Aorta (tissue), 5 donors: ENCODE measurements around the gene JMJD7. TPM values are rescaled to one million over a fixed set of nuclear protein-coding genes. Genes with fewer than 3 reads are reported as not detected.

Source experiments
- ATAC-seq: fragments of 200-7000 bp; cut with Tn5 transposase; one replicate; pipeline ENCODE4 v1.9.1; 2022; ENCODE audit warnings: moderate library complexity; ENCODE audit not compliant: low FRiP score
- DNase-seq, 2 donors: peaks; one replicate each; pipeline ENCODE4 v3.0.0-alpha.2; 2020
- H3K27ac ChIP-seq, 2 donors: one replicate each; pipeline ENCODE4 v1.5.1; 2013; ENCODE audit warnings: low read length in 2 of 2, mild to moderate bottlenecking in 2 of 2, moderate library complexity in 2 of 2, control low read depth in 1 of 2, inconsistent platforms in 1 of 2, low read depth in 1 of 2
- H3K27me3 ChIP-seq, 2 donors: one replicate each; pipeline ENCODE4 v1.6.1; 2013; ENCODE audit warnings: control low read depth in 1 of 2, low read length in 1 of 2, mild to moderate bottlenecking in 1 of 2, moderate library complexity in 1 of 2; ENCODE audit not compliant: insufficient read depth in 2 of 2, control insufficient read depth in 1 of 2
- H3K36me3 ChIP-seq, 2 donors: one replicate each; pipeline ENCODE4 v1.6.1; 2013; ENCODE audit warnings: control low read depth in 1 of 2, low read length in 1 of 2, mild to moderate bottlenecking in 1 of 2; ENCODE audit not compliant: insufficient read depth in 2 of 2, control insufficient read depth in 1 of 2
- H3K4me1 ChIP-seq, 2 donors: one replicate each; pipeline ENCODE4 v1.6.1; 2013; ENCODE audit warnings: low read length in 2 of 2, control low read depth in 1 of 2, mild to moderate bottlenecking in 1 of 2, moderate library complexity in 1 of 2; ENCODE audit not compliant: insufficient read depth in 2 of 2, control insufficient read depth in 1 of 2
- H3K4me3 ChIP-seq, 2 donors: one replicate each; pipeline ENCODE4 v1.5.1; 2013; ENCODE audit warnings: low read length in 2 of 2, control low read depth in 1 of 2, mild to moderate bottlenecking in 1 of 2
- H3K9me3 ChIP-seq: one replicate; pipeline ENCODE4 v1.6.1; 2013; ENCODE audit warnings: mild to moderate bottlenecking, low read length; ENCODE audit not compliant: control insufficient read depth
- WGBS, 2 donors: extraction: QIAGEN DNeasy Blood & Tissue Kit; methylation state at CpG; one replicate each; pipeline ENCODE4 v1.1.7; 2013; 5-methylcytosine and 5-hydroxymethylcytosine counted together
- intact Hi-C, 2 donors: fragments of 100-400 bp; cut with DNase I; formaldehyde crosslinking; loops; one replicate each; pipeline versions ENCODE4 v1.14.2 to v1.15.0; 2022
- polyA plus RNA-seq, 2 donors: library from polyadenylated mRNA; stranded (reverse); fragments of 200-250 nt; gene quantifications; one replicate each; pipeline ENCODE4 v1.2.3, GENCODE V29; 2013
- total RNA-seq, 2 donors: library from RNA; stranded (reverse); fragmentation: NEBNext Ultra II Directional; extraction: Animal tissue kit (Norgen Biotek cat#: 25700); gene quantifications; one replicate each; pipeline ENCODE4 v1.2.1, GENCODE V29; 2021
- donor health status: healthy with polysubstance abuse.
- donor health status: Bipolar disorder and iron deficiency.
- donor health status: DM: no; HTN: no; CAD: no.
- donor health status: DM: no; HTN: no; CAD: no.
- donor health status: DM: yes; HTN: yes; CAD: no.

Gene JMJD7
- total and polyA plus RNA-seq, 4 donors = 7.0 to 12.6 (median 10.0) TPM

DNA sequence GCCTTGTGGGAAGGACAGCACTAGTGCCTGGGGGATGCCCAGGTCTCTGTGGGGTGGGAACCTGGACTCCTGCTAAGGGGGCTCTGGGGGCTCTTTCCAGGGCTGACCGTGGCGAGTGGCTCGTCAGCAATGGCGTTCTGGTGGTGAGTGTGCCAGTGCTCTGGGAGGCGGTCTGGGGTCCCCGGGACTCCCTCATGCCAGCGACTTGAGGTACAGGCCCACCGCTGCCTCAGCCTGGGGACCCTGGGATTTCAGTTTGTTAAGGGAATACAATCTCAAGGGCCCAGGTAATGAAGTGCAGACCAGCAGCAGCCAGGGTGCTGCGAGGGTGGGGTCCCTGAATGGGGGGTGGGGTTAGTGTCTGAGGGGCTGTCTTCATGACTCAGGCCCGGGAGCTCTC, 13.2 kb downstream of the JMJD7 start:
- Histone ChIP-seq H3K4me3 (no peak overlapping the region), H3K27ac (no peak overlapping the region), H3K9me3 (no peaks in the 10 kb centered on the region), H3K4me1 (no peaks in the 10 kb centered on the region), H3K27me3 (no peaks in the 10 kb centered on the region), H3K36me3 (no peaks in the 10 kb centered on the region)
- WGBS, 2 donors = 93 to 95% methylated on average over 10 of the region's 10 CpGs
- DNase-seq (no peak), ATAC-seq (no peak)
- intact Hi-C loops = no loop called here

DNA sequence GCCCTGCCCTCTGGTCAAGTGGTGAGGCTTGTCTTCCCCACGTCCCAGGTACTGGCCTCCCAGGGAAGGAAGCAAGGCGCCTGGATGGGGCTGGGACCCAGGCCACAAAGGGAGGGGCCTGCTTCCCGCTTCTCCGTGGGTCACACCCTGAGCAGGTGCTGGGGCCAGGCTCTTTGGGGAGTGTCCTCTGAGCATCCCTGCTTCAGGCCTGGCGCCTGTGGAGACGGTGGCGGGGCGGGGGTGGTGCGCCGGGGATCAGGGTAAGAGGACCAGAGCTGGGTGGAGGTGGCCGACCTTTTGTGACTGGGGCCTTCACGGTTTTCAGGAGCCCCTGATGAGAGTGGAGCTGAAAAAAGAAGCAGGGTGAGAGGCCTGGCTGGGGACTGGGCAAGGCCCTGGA, 14.3 kb downstream of the JMJD7 start:
- H3K4me1 ChIP-seq = no peaks in the 10 kb centered on the region
- no peaks in the 10 kb centered on the region for H3K27me3 ChIP-seq
- no peak for DNase-seq
- no peak for ATAC-seq
- intact Hi-C loops = no loop called here
- no peak overlapping the region for H3K27ac ChIP-seq
- no peaks in the 10 kb centered on the region for H3K9me3 ChIP-seq
- no peaks in the 10 kb centered on the region for H3K36me3 ChIP-seq
- no peak overlapping the region for H3K4me3 ChIP-seq
- WGBS, 2 donors = 79 to 84% methylated on average over 12 of the region's 12 CpGs

DNA sequence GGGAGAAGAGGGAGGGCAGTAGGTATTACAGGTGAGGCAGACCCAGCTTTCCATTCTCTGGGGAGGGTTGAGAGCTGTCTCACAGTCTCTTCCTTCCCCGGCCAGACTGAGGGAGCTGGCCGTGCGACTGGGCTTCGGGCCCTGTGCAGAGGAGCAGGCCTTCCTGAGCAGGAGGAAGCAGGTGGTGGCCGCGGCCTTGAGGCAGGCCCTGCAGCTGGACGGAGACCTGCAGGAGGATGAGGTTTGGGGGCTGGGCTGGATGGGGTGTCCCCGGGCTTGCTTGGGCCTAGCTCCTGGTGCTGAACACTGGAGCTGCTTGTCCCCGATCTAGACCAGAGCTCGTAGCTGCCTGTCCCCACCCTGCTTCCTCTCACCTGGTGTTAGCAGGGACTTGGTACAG, 15.7 kb downstream of the JMJD7 start:
- Histone ChIP-seq H3K36me3 (no peaks in the 10 kb centered on the region), H3K4me1 (no peaks in the 10 kb centered on the region), H3K4me3 (no peak overlapping the region), H3K27me3 (no peaks in the 10 kb centered on the region), H3K9me3 (no peaks in the 10 kb centered on the region), H3K27ac (no peak overlapping the region)
- no peak for DNase-seq
- no peak for ATAC-seq
- intact Hi-C loops = no loop called here
- WGBS, 2 donors = 82 to 89% methylated on average over 10 of the region's 10 CpGs

DNA sequence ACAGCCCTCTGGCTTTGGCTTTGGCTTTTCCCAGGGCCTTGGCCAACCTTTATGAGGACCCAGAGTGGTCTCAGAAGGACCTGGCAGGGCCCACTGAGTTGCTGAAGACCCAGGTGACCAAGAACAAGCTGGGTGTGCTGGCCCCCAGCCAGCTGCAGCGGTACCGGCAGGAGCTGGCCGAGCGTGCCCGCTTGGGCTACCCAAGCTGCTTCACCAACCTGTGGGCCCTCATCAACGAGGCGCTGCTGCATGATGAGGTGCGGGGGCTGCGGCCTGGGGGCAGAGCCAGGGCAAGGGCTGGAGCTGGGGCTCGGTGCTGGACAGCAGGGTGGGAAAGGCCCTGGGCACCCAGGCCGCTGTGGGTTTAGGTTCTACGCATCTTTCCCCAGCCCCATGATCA, 16.9 kb downstream of the JMJD7 start:
- DNase-seq = no peak
- no peak for ATAC-seq
- WGBS, 2 donors = 83 to 88% methylated on average over 12 of the region's 12 CpGs
- intact Hi-C loops = no loop called here
- Histone ChIP-seq H3K9me3 (no peaks in the 10 kb centered on the region), H3K4me1 (no peaks in the 10 kb centered on the region), H3K27ac (no peak overlapping the region), H3K36me3 (no peaks in the 10 kb centered on the region), H3K4me3 (no peak overlapping the region), H3K27me3 (no peaks in the 10 kb centered on the region)

DNA sequence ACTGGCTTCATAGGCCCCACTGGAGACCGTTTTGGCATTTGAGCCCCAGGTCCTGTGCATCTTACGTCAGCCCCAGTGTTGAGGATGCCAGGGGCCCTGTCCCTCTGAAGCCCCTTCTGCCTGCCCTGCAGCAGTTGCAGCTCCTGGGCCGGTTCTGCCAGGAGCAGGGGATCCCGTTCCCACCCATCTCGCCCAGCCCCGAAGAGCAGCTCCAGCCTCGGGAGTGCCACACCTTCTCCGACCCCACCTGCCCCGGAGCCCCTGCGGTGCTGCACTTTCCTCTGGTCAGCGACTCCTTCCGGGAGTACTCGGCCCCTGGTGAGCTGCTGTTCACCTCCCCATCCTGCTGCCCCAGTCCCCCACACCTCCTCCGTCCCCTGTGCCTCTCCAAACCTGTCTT, 19.3 kb downstream of the JMJD7 start:
- Histone ChIP-seq H3K4me1 (no peaks in the 10 kb centered on the region), H3K27ac (no peak overlapping the region), H3K9me3 (no peaks in the 10 kb centered on the region), H3K27me3 (no peaks in the 10 kb centered on the region), H3K4me3 (no peak overlapping the region), H3K36me3 (no peaks in the 10 kb centered on the region)
- WGBS, 2 donors = 83 to 88% methylated on average over 14 of the region's 14 CpGs
- no peak for ATAC-seq
- no peak for DNase-seq
- intact Hi-C loops = no loop called here

DNA sequence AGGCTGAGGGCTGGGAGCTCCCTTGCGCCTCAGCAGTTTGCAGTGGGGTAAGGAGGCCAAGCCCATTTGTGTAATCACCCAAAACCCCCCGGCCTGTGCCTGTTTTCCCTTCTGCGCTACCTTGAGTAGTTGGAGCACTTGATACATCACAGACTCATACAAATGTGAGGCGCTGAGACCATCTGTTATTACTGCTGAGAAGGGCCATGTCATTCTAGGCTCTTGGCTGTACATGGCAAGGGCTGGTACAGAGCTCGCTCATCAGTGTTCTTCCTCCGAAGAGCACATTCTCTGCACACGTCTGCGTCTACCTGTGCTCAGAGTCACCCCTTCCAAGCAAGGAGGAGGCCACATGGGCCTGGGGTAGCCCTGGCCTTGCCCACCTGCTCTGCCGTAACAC, 20.1 kb downstream of the JMJD7 start:
- DNase-seq (no peak), ATAC-seq (no peak)
- Histone ChIP-seq H3K27ac (no peak overlapping the region), H3K4me3 (no peak overlapping the region), H3K9me3 (no peaks in the 10 kb centered on the region), H3K27me3 (no peaks in the 10 kb centered on the region), H3K36me3 (no peaks in the 10 kb centered on the region), H3K4me1 (no peaks in the 10 kb centered on the region)
- 93 to 96% methylated on average over 9 of the region's 9 CpGs for WGBS, 2 donors
- intact Hi-C loops = no loop called here

DNA sequence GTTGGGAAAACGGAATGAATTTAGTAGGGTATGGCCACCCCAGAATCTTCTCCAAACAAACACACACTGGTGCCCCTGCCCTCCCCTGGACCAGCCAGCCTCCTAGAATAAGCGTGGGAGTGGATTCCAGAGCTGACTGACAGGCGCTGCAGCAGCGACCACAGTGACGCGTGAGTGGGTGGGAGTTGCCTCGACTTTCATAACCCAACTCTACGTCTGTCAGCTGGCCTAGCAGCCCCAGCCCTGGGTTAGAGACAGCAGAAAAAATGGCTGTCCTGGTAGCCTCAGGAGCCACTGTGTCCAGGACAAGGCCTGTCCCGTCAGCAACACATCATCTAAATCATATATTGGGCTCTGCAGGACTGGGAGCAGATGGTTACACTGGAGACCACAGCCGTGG, 20.7 kb downstream of the JMJD7 start:
- DNase-seq (no peak), ATAC-seq (no peak)
- 78 to 83% methylated on average over 10 of the region's 10 CpGs for WGBS, 2 donors
- Histone ChIP-seq H3K27me3 (no peaks in the 10 kb centered on the region), H3K9me3 (no peaks in the 10 kb centered on the region), H3K36me3 (no peaks in the 10 kb centered on the region), H3K27ac (no peak overlapping the region), H3K4me1 (no peaks in the 10 kb centered on the region), H3K4me3 (no peak overlapping the region)
- intact Hi-C loops = no loop called here

DNA sequence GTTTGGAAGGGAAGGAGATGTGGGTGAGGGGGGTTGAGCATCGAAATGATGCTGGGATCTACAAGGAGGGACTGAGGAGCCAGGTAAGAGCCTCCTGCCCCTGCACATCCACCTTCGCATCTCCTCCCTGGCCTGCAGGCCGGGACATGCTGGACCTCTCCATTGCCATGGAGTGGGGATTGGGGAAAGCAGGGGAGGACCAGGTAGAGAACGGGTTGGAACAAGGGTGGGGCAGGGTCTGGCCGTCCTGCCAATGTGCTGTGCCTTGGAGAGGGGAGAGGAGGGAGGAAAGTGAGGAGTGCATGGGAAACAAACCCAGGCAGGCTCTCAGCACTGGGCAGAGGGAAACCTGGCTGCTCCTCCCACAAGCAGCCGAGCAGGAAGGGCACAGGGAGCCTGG, 21.3 kb downstream of the JMJD7 start:
- no peak for DNase-seq
- intact Hi-C loops = no loop called here
- Histone ChIP-seq H3K9me3 (no peaks in the 10 kb centered on the region), H3K36me3 (no peaks in the 10 kb centered on the region), H3K27ac (no peak overlapping the region), H3K27me3 (no peaks in the 10 kb centered on the region), H3K4me3 (no peak overlapping the region), H3K4me1 (no peaks in the 10 kb centered on the region)
- WGBS, 2 donors = 74 to 79% methylated on average over 6 of the region's 6 CpGs
- no peak for ATAC-seq

DNA sequence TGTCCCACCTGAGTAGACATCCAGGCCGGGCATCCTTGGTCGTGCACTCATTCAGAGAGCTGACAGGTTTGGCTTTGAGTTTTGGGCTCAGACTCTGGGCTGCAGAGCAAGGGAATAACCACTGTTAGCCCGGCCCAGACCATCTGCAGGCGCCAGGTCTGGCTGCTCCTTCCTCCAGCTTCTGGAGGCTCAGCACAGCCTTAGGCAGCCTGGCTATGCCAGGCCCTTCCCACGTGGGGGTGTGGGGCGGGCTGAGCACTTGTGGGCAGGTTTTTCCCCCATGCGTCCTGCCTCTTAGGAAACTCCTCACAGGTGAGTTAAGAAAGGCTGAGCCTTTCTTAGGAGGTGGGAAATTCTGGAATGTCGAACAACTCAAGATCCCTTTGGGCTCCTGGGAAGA, 22.0 kb downstream of the JMJD7 start:
- WGBS, 2 donors = 33 to 42% methylated on average over 8 of the region's 8 CpGs
- Histone ChIP-seq H3K4me3 (no peak overlapping the region), H3K4me1 (no peaks in the 10 kb centered on the region), H3K27me3 (no peaks in the 10 kb centered on the region), H3K36me3 (no peaks in the 10 kb centered on the region), H3K9me3 (no peaks in the 10 kb centered on the region), H3K27ac (no peak overlapping the region)
- ATAC-seq = no peak
- intact Hi-C loops = no loop called here
- no peak for DNase-seq
